Measurements from ENCODE around the gene CERS5. TPM values are rescaled to one million over a fixed set of nuclear protein-coding genes. Genes with fewer than 3 reads are reported as not detected.
A peak's percentile ranks its signal among the peaks of the same experiment; 100 is the strongest.

Gene CERS5
- total RNA-seq, 1 donor from 2014 or later = 48.0 TPM

GRCh38 chr12:50102646-50103309, 64.4 kb downstream of the CERS5 start:
- H3K36me3 Mint-ChIP-seq = peaks cover 25% of the 10 kb centered on the region
- H3K4me2 ChIP-seq = no peak overlapping the region
- H3K4me3 Mint-ChIP-seq = no peak overlapping the region
- no peak overlapping the region for H2AFZ ChIP-seq (replicated peaks)
- H3K27ac ChIP-seq = no peak overlapping the region
- DNase-seq (ENCODE audit: low spot score) = no peak
- peaks cover 8% of the 10 kb centered on the region for H3K4me1 ChIP-seq
- H3K36me3 ChIP-seq = no peaks in the 10 kb centered on the region
- no peaks in the 10 kb centered on the region for H3K9me3 ChIP-seq (ENCODE audit: low read depth)
- H3K9ac ChIP-seq = no peak overlapping the region
- TF ChIP-seq EZH2phosphoT487 (IDR thresholded peaks at IDR 0.05) = no peak
- TF ChIP-seq EZH2 (IDR thresholded peaks at IDR 0.05) = no peak
- H3F3A ChIP-seq (ENCODE audit: low read depth) = peaks cover 41% of the 10 kb centered on the region
- H3K9me3 Mint-ChIP-seq = no peaks in the 10 kb centered on the region
- no peak overlapping the region for H3K4me3 ChIP-seq
- H3K27me3 Mint-ChIP-seq (ENCODE audit: insufficient read depth, low read depth) = peaks cover 2% of the 10 kb centered on the region
- no peaks in the 10 kb centered on the region for H3K79me2 ChIP-seq (ENCODE audit: low read depth)
- peak overlapping the region; percentile 2 for H3K27ac Mint-ChIP-seq
- H3K27me3 ChIP-seq = no peaks in the 10 kb centered on the region
- H4K20me1 ChIP-seq (ENCODE audit: low read depth) = peaks cover 10% of the 10 kb centered on the region
- peaks cover 25% of the 10 kb centered on the region for H3K4me1 Mint-ChIP-seq

- Histone ChIP-seq H4K20me1 (ENCODE audit: low read depth) (peaks cover 10% of the 10 kb centered on the region), H3K27ac (no peak overlapping the region)
Observed at GRCh38 chr12:50102131-50102531, 65.0 kb downstream of the CERS5 start.

GRCh38 chr12:50101663-50102062, 65.5 kb downstream of the CERS5 start:
- peak; percentile 72 for DNase-seq (ENCODE audit: low spot score)
- no peaks in the 10 kb centered on the region for H3K27me3 ChIP-seq
- H3K4me2 ChIP-seq = no peak overlapping the region
- TF ChIP-seq EZH2phosphoT487 (IDR thresholded peaks at IDR 0.05) = no peak
- peak; percentile 58 for TF ChIP-seq CTCF (IDR thresholded peaks at IDR 0.05)
- H4K20me1 ChIP-seq (ENCODE audit: low read depth) = peaks cover 10% of the 10 kb centered on the region
- no peak overlapping the region for H3K9ac ChIP-seq
- H3K27ac Mint-ChIP-seq = no peak overlapping the region
- H3K9me3 ChIP-seq (ENCODE audit: low read depth) = no peaks in the 10 kb centered on the region
- no peaks in the 10 kb centered on the region for H3K9me3 Mint-ChIP-seq
- no peaks in the 10 kb centered on the region for H3K79me2 ChIP-seq (ENCODE audit: low read depth)
- H3K36me3 ChIP-seq = peaks cover 4% of the 10 kb centered on the region
- no peak overlapping the region for H3K4me3 Mint-ChIP-seq
- no peak overlapping the region for H3K4me3 ChIP-seq
- H2AFZ ChIP-seq (replicated peaks) = no peak overlapping the region
- H3K4me1 ChIP-seq = peaks cover 8% of the 10 kb centered on the region
- peak overlapping the region; percentile 42 for H3K27ac ChIP-seq
- H3K27me3 Mint-ChIP-seq (ENCODE audit: insufficient read depth, low read depth) = peaks cover 2% of the 10 kb centered on the region
- peaks cover 31% of the 10 kb centered on the region for H3K36me3 Mint-ChIP-seq
- peaks cover 42% of the 10 kb centered on the region for H3F3A ChIP-seq (ENCODE audit: low read depth)
- peaks cover 18% of the 10 kb centered on the region for H3K4me1 Mint-ChIP-seq

More at GRCh38 chr12:50102131-50102531, 65.0 kb downstream of the CERS5 start:
- H3K9me3 Mint-ChIP-seq = no peaks in the 10 kb centered on the region
- peaks cover 26% of the 10 kb centered on the region for H3K36me3 Mint-ChIP-seq
- H3K4me1 Mint-ChIP-seq = peaks cover 20% of the 10 kb centered on the region
- H3K4me2 ChIP-seq = no peak overlapping the region
- peaks cover 8% of the 10 kb centered on the region for H3K4me1 ChIP-seq
- no peaks in the 10 kb centered on the region for H3K79me2 ChIP-seq (ENCODE audit: low read depth)
- no peak overlapping the region for H3K4me3 ChIP-seq
- no peak overlapping the region for H2AFZ ChIP-seq (replicated peaks)
- peaks cover 2% of the 10 kb centered on the region for H3K27me3 Mint-ChIP-seq (ENCODE audit: insufficient read depth, low read depth)
- TF ChIP-seq EZH2 (IDR thresholded peaks at IDR 0.05) = no peak
- no peak for TF ChIP-seq EZH2phosphoT487 (IDR thresholded peaks at IDR 0.05)
- H3K27me3 ChIP-seq = no peaks in the 10 kb centered on the region
- no peaks in the 10 kb centered on the region for H3K9me3 ChIP-seq (ENCODE audit: low read depth)
- H3K4me3 Mint-ChIP-seq = no peak overlapping the region
- no peak overlapping the region for H3K9ac ChIP-seq
- no peaks in the 10 kb centered on the region for H3K36me3 ChIP-seq
- DNase-seq (ENCODE audit: low spot score) = no peak
- peaks cover 42% of the 10 kb centered on the region for H3F3A ChIP-seq (ENCODE audit: low read depth)
- no peak overlapping the region for H3K27ac Mint-ChIP-seq

GRCh38 chr12:50100561-50100960, 66.6 kb downstream of the CERS5 start:
- Histone ChIP-seq H4K20me1 (ENCODE audit: low read depth) (peaks cover 10% of the 10 kb centered on the region), H3K4me2 (no peak overlapping the region), H2AFZ (replicated peaks) (no peak overlapping the region), H3K9ac (no peak overlapping the region), H3K36me3 (peaks cover 6% of the 10 kb centered on the region), H3F3A (ENCODE audit: low read depth) (peaks cover 49% of the 10 kb centered on the region), H3K27ac (peak overlapping the region; percentile 17), H3K27me3 (no peaks in the 10 kb centered on the region), H3K9me3 (ENCODE audit: low read depth) (no peaks in the 10 kb centered on the region), H3K4me1 (peaks cover 8% of the 10 kb centered on the region), H3K4me3 (no peak overlapping the region), H3K79me2 (ENCODE audit: low read depth) (no peaks in the 10 kb centered on the region)
- Mint-ChIP-seq H3K4me3 (no peak overlapping the region), H3K27ac (no peak overlapping the region), H3K27me3 (ENCODE audit: insufficient read depth, low read depth) (peaks cover 2% of the 10 kb centered on the region), H3K9me3 (no peaks in the 10 kb centered on the region), H3K36me3 (peaks cover 42% of the 10 kb centered on the region), H3K4me1 (peaks cover 14% of the 10 kb centered on the region)
- TF ChIP-seq EZH2 (IDR thresholded peaks at IDR 0.05) = no peak
- no peak for TF ChIP-seq CTCF (IDR thresholded peaks at IDR 0.05)
- no peak for TF ChIP-seq EZH2phosphoT487 (IDR thresholded peaks at IDR 0.05)
- DNase-seq (ENCODE audit: low spot score) = no peak
